A673 (cell line): ENCODE results near the gene ENDOU.

ENCODE experiments used
- CTCF ChIP-seq: fragments of 300-800, 200-600 bp; sonication (generic); conservative IDR thresholded peaks from 2 replicates; pipeline ENCODE4 v1.5.1; 2017; ENCODE audit warnings: low read depth, mild to moderate bottlenecking, antibody characterized with exemption, low read length, moderate library complexity, mixed read lengths
- EZH2 ChIP-seq: fragments of 200-600 bp; sonication (generic); IDR thresholded peaks from 2 replicates; pipeline ENCODE4 v1.6.1; 2017; ENCODE audit warnings: borderline replicate concordance, low read depth, mild to moderate bottlenecking, mixed read lengths, antibody characterized with exemption, low read length; ENCODE audit not compliant: poor library complexity, severe bottlenecking

GRCh38 chr12:47687636-47688035, 37.7 kb downstream of the ENDOU start:
- TF ChIP-seq CTCF (no peak), EZH2 (no peak)
